GM10847 (cell line): ENCODE results near the gene MRPL17.

Experiments used
- POLR2A ChIP-seq: IDR thresholded peaks from 2 replicates; pipeline ENCODE4 v1.6.1; 2011; ENCODE audit not compliant: insufficient read length; ENCODE audit errors: extremely low read depth

MRPL17 gene

DNA sequence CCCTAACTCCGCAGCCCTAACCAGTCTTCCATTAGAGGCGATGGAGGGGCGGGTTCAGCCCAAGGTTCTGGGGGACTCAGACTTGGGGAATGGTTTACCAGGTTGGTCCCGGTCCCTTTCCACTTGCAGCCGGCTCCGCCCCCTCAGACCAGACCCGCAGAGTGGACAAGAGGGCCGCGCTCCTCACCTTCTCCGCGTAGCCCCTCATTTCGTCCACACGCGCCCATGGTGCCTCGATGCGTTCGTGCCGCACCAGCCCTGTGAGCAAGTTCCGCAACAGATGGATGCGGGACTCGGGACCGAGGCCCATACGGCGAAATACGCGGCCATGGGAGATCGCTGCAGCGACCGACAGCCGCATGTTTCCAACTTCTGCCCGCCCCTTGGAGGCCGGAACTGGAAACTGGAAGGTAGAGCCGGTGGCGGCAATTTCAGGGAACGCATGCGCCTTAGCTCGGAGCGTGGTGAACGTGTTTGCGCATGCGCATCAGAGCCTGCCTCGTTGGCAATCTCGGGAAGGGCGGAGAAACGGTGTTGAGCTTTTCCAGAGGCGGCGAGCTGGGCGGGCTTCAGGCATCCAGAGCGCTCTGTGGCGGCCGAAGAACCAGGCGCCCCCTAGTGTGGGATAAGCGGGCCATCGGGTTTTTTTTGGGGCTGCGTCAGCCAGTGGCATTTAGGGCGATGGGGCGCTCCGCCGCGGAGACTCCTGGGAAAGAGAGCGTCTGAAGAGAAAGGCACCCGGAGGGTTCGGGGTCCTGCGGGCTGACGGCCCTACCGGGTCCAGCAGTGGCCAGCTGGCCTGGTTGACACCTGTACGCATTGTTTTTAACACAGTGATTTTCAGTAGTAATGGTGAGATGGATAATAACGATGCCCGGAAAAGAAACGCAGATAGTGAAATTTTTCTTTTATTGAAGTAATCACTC is at the start of gene MRPL17:
TSS of gene MRPL17 (minus strand) at position 405 of the 926 bp plus-strand sequence. CDS start at position 361, 44 bp downstream.
- peak; percentile 91 for TF ChIP-seq POLR2A

DNA sequence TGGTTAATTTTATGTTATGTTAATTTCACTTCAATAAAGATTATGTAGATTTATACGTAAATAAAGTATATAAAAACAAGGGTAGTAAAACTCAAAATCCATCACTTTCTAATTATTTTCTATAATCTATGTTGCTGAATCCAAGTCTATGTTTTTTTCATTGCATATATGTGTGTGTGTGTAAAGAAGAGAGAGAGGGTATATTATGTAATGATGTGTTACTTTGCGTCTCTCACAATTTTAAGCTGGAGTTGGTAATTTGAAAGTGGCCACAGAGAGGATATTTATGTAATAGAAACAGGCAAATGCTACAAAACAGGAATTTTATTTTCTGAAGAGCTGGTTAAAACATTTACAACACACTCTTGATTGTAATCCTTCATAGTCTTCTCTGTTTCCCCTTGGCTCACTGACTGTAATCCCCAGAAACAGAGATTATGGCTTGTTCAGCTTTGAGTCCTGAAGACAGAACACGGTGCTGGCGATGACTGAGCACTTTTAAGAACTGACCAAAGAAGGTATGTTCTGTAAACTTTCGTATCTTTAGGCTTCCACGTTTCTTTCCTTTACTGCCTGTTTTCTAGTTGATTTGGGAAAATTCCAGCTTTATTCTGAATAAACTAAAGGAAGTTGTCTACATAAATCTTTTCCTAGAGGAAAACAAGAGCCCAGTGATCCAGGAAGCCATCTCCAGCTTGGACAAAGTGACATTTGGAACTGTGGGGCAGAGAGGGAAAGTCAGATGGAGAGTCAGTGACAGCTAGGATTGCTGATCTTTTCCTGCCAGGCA is 45.0 kb upstream of the MRPL17 start:
- no peak for TF ChIP-seq POLR2A

DNA sequence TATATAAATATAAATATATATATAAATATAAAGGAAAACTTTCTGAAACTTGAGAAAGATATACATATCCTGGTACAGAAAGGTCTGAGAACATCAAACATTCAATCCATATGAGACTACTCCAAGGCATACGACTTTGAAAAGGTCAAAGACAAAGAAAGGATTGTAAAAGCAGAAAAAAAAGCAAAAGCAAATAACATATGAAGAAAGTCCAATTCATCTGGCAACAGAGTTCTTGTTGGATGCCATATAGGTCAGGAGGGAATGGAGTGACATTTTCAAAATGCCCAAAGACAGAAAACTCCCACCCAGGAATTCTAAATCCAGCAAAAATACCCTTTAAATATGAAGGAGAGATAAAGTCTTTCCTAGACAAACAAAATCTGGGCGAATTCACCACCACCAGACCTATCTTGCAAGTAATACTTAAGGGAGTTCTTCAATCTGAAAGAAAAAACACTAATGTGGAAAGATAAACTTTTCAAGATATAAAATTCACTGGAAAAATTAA is 42.3 kb upstream of the MRPL17 start:
- TF ChIP-seq POLR2A: no peak

DNA sequence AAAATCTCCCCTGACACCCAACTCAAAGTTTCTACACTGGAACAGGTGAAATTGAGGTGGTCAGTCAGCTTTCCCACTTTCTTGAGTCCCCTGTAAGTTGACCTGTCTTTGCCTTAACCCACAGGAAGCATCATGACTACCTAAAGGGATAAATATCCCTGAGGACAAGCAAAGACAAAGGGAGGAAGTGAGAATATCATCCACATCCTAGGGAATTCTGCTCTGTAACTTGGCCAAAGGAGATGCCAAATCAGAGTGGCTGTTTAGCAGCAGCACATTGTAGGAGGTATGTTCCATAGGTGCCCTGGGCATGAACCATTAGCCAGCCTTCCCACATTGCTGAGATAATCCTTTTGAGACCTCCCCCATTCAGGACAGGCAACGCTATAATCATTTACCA is 40.9 kb upstream of the MRPL17 start:
- no peak for TF ChIP-seq POLR2A

DNA sequence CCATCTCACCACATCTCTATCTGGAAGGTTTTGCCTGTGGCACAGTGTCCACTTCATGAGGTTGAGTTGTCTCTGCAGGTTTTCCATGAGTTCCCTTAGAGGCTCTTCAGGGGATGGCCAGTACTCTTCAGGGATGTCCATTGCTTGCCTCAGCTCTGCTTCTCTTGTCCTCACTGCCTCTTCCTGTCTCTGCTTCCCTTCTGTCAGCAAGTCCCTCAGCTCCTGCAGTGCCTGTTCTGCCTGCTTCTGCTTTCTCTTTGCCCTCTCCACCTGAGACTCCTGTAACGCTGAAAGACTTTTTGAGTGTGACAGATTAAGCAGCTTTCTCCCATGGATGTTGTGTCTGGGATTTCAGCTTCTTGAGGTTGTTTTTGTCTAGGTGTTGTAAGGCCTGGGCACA is 38.2 kb upstream of the MRPL17 start:
- TF ChIP-seq POLR2A: no peak

DNA sequence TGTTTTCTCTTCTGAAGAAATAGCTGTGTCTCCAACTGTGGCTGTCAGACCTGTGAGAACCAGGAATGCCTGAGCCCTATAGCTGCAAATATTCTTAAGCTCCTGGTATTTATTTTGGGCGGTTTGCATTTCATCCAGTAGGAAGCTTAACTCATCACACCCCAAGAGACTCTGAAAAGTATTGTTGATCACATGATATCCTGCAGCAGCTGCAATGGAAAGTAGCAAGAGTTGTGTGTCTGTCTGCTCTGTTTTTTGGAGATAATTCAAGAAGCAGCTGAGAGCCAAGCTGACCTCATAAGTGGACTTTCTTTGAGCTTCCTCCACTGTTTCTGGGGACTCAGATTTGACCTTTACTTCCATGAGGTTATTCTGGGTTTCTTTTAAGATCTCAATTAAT is 36.4 kb upstream of the MRPL17 start:
- no peak for TF ChIP-seq POLR2A

DNA sequence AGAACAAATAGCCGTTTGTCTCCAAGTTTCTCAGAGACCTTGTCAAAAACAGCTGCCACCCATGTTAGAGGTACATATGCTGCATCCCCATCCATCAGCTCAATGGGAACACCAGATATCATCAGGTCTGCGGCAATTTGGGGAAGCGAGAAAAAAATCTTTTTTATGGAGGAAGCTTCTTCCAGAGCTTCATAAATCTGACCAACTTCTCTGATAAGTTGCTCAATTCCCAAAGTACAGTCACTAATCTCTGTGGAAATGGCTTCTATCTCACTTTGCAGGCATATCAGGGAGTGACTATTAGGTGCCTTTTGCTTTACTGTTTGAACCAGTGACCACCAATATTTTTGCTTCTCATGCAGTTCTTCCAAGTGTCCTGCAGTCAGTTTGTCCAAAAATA is 34.3 kb upstream of the MRPL17 start:
- no peak for TF ChIP-seq POLR2A

DNA sequence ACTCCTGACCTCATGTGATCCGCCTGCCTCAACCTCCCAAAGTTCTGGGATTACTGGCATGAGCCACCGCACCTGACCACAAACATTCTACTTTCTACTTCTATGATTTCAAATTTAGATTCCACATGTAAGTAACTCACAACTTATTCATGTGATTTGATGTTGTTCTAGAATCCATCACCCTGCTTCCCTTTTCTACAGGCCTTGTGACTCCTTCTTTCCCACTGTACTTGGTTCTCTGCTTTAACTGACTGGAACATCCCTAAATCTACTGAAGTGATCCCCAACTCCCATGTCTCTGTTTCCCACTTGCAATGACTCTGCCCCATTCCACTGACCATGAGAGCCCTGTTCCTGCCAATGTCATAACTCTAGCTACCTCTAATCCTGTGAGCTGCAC is 25.7 kb upstream of the MRPL17 start:
- no peak for TF ChIP-seq POLR2A

DNA sequence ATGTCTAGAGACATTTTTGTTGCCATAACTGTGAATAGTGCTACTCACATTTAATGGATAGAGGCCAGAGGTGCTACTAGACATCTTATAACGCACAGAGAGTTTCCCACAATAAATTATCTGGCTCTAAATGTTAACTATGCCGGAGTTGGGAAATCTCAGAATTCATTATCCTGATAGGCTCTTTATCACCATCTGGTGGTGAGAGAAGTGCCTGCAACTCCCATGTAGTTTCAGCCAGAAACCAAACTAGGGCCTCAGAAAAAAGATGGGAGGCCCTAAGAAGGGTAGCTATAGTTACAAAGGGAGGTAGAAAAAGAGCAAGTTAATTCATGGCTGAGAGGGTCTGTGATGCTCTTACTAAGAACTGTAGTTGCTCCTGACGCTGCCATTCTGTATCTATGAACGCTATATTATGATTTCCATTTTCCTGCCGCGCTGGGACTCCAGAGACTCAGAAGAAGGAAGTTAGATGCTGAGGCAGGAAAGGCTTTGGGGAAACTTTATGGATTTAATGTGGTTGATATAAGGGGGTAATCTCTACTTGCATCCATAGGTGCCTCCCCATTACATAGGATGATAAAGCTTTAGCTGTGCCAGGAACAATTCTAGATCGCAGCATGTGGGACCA is 22.9 kb upstream of the MRPL17 start:
- TF ChIP-seq POLR2A: no peak

DNA sequence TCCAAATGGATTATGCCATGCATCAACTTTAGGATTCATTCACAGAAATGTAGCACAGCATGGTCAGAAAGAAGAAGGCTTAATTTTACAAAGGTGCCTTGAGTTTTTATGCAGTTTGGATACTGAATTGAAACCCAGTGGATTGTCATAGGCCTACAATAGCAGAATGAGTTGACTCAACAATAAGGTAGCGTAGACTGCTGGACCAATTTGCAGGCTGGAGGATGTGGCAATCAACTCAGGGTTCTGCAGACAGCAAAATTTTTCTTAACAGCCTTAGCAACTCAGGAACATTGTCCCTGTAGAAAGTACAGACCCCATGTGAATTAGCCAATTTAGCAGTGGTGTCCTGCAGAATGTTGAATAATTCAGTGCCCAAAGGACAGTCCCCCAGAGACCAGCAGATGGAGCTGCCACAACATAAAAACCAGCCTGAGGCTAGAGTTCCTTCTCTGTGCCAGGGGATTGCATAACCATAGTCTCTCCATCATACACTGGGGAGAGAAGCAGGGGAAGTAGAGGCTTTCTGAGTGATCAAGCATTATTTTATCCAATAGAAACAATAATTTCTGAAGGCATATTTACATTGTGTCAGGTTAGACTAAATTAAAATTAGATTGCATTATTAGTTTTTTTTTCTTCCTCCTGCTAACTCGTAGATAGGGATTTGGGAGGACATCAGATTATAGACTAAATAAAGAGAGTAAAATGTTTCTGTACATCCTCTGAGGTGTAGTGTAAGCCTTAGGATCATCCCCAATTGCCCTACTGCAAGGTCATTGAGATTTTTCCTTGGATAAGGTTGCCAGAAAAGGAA is 20.3 kb upstream of the MRPL17 start:
- TF ChIP-seq POLR2A: no peak

DNA sequence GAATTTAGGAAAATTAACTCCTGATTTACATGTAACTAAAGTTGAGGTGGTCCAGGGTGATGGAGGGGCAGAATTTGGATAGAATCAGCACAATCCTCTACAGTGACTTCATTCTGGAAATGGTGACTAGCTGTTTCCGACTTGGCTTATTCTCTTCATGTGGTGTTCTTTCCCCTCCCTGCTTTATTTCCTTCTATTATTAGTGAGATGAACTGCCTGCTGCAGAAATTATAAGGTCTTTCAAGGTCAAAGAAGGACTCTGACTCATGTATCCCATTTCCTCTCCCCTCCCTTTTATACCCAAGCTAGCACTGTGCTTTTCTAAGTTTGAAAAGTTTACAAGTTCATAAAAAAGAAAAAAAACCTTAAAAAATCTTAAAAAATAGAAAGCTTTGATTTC is 12.2 kb upstream of the MRPL17 start:
- TF ChIP-seq POLR2A: no peak

DNA sequence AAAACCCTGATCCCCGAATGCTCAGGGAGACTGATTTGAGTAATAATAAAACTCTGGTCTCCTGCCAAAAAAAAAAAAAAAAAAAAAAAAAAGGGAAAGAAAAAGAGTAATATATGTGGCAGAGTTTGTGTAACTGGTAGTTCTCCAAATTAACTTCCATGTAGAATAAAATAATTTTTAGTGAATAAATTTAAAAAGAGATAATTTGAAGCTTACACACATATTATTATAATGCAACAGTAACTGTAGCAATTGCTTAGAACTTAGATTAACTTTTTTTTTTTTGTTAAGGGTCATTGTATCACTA is 11.0 kb upstream of the MRPL17 start:
- TF ChIP-seq POLR2A: no peak

DNA sequence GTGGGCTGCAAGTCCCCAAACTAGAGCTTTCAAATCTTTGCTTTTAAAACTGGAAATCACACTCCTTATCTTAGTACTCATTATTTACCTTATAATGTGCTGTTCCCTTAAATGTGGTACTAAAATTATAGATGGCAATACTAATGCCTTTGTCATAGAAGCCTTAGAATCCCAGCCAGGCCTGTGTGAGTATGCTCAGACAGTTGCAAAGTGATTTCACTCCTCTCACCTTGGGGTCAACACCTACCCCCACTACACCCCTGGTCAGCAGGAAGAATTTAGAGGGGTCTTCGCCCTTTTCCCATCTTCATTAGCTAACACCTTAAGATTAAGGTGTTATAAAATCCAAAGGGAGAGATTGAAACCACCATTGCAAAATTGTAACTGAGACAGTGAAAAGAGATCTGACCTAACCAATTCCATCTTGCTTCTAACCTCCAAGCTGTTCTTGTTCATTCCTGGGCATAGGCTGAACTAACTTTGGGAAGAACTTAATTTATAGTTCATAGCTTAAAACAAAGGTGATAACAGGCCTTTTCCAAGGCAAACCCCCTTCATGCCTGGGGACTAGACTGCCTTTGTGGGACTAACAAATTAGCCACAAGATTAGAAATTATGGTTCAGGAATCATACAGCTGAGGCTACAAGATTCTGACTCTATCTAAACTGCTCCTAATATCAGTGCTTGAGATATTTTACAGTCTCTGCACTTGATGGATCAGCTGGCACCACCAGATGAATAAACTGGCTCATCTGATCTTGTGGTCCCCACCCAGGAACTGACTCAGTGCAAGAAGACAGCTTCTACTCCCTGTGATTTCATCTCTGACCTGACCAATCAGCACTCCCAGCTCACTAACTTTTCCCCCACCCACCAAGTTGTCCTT is 10.4 kb upstream of the MRPL17 start:
- TF ChIP-seq POLR2A: no peak

DNA sequence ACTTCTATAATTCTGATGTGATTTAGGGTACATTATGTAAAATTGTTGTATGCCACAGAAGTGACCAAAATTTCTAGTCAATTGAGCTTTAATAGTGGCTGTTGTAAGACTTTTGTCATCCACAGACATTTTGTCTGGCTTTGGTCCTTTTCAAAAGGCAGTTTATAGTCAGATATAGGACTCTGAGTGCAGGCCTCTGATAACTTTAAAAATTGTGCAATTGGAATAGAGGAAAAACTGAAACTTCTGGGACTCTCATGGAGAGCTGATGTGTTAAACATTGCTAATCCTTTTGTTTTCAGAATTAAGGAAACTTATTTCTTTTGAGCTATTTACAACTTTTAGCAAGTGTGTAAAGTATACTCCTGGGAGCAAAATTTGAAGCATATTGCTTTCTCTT is 9.0 kb upstream of the MRPL17 start:
- no peak for TF ChIP-seq POLR2A
